HepG2 (cell line): Measurements from ENCODE around the gene SIAH1. TPM values are rescaled to one million over a fixed set of nuclear protein-coding genes. Genes with fewer than 3 reads are reported as not detected.

Experiments used
- DR1 ChIP-seq: sonication (generic); formaldehyde crosslinking; IDR thresholded peaks from 2 replicates; pipeline ENCODE4 v1.8.0; 2021; ENCODE audit warnings: mild to moderate bottlenecking, missing genetic modification reagents, inconsistent platforms
- HNF1A ChIP-seq, 2 experiments: sonication (generic) in 1 of 2; formaldehyde crosslinking in 1 of 2; IDR thresholded peaks; 2 replicates each; pipeline versions ENCODE4 v1.4.0 to v1.6.1; 2016 to 2020; ENCODE audit warnings: borderline replicate concordance in 1 of 2, low read depth in 1 of 2, mild to moderate bottlenecking in 1 of 2, missing genetic modification reagents in 1 of 2
- HNRNPK ChIP-seq: fragments of 200-400 bp; formaldehyde crosslinking; IDR thresholded peaks from 2 replicates; pipeline ENCODE4 v1.6.1; 2018; ENCODE audit warnings: low read length, low read depth, moderate library complexity, mild to moderate bottlenecking; ENCODE audit not compliant: poor library complexity, severe bottlenecking
- HOXA5 ChIP-seq: sonication (generic); formaldehyde crosslinking; IDR thresholded peaks from 2 replicates; pipeline ENCODE4 v1.4.0; 2020; ENCODE audit warnings: missing genetic modification reagents
- KLF15 ChIP-seq: sonication (generic); formaldehyde crosslinking; IDR thresholded peaks from 2 replicates; pipeline ENCODE4 v1.8.1; 2023; ENCODE audit warnings: borderline replicate concordance, mild to moderate bottlenecking, inconsistent platforms, missing genetic modification reagents, mixed read lengths
- RBFOX2 ChIP-seq: fragments of 200-400 bp; formaldehyde crosslinking; IDR thresholded peaks from 2 replicates; pipeline ENCODE4 v1.6.1; 2017; ENCODE audit warnings: low read depth, mild to moderate bottlenecking, low read length
- THRA ChIP-seq: sonication (generic); formaldehyde crosslinking; IDR thresholded peaks from 2 replicates; pipeline ENCODE4 v1.4.0; 2020; ENCODE audit warnings: missing genetic modification reagents, borderline replicate concordance
- XRCC5 ChIP-seq: fragments of 200-400 bp; formaldehyde crosslinking; optimal IDR thresholded peaks from 2 replicates; pipeline ENCODE3; 2017; ENCODE audit warnings: mild to moderate bottlenecking, low read length
- ZNF205 ChIP-seq: IDR thresholded peaks from 2 replicates; pipeline ENCODE4 v1.6.1; 2018; ENCODE audit warnings: missing biosample characterization, missing genetic modification reagents
- ZNF747 ChIP-seq: sonication (generic); formaldehyde crosslinking; IDR thresholded peaks from 2 replicates; pipeline ENCODE4 v1.8.1; 2023; ENCODE audit warnings: missing genetic modification reagents, mild to moderate bottlenecking, borderline replicate concordance
- polyA plus RNA-seq, 8 experiments: library from polyadenylated mRNA; depleted of rRNA in 3 of 8; stranded (reverse) in 7 of 8; unstranded in 1 of 8; fragments of >200 nt; fragmentation: Illumina TruSeq in 4 of 8; extraction: Trizol in 4 of 8; gene quantifications; 2 replicates each; pipeline versions ENCODE4 v1.2.1 to v1.2.3, GENCODE V29; 2011 to 2016; ENCODE audit warnings: low read depth in 4 of 8, missing spikeins in 1 of 8, mixed read lengths in 1 of 8; ENCODE audit not compliant: insufficient read depth in 1 of 8
- total RNA-seq, 5 experiments: library from RNA; depleted of rRNA; stranded (reverse); fragments of >200 nt; fragmentation: Illumina TruSeq; extraction: Trizol; gene quantifications; 2 replicates each; pipeline ENCODE4 v1.2.3, GENCODE V29; 2016; ENCODE audit warnings: low read depth in 1 of 5
- TF ChIP-seq, protein P1 (sequence below): sonication (generic); formaldehyde crosslinking; IDR thresholded peaks from 2 replicates; pipeline ENCODE4 v1.4.0; 2020; ENCODE audit warnings: mild to moderate bottlenecking, missing genetic modification reagents
- TF ChIP-seq, protein P2 (sequence below): sonication (generic); formaldehyde crosslinking; IDR thresholded peaks from 2 replicates; pipeline ENCODE4 v1.4.0; 2020; ENCODE audit warnings: missing genetic modification reagents

The SIAH1 gene
- total and polyA plus RNA-seq, 2 of the 13 experiments (the other 11 are each of a cell fraction or from before 2014, with no cell fraction given) = 16.0 to 28.6 TPM

- TF ChIP-seq, protein P1, sequence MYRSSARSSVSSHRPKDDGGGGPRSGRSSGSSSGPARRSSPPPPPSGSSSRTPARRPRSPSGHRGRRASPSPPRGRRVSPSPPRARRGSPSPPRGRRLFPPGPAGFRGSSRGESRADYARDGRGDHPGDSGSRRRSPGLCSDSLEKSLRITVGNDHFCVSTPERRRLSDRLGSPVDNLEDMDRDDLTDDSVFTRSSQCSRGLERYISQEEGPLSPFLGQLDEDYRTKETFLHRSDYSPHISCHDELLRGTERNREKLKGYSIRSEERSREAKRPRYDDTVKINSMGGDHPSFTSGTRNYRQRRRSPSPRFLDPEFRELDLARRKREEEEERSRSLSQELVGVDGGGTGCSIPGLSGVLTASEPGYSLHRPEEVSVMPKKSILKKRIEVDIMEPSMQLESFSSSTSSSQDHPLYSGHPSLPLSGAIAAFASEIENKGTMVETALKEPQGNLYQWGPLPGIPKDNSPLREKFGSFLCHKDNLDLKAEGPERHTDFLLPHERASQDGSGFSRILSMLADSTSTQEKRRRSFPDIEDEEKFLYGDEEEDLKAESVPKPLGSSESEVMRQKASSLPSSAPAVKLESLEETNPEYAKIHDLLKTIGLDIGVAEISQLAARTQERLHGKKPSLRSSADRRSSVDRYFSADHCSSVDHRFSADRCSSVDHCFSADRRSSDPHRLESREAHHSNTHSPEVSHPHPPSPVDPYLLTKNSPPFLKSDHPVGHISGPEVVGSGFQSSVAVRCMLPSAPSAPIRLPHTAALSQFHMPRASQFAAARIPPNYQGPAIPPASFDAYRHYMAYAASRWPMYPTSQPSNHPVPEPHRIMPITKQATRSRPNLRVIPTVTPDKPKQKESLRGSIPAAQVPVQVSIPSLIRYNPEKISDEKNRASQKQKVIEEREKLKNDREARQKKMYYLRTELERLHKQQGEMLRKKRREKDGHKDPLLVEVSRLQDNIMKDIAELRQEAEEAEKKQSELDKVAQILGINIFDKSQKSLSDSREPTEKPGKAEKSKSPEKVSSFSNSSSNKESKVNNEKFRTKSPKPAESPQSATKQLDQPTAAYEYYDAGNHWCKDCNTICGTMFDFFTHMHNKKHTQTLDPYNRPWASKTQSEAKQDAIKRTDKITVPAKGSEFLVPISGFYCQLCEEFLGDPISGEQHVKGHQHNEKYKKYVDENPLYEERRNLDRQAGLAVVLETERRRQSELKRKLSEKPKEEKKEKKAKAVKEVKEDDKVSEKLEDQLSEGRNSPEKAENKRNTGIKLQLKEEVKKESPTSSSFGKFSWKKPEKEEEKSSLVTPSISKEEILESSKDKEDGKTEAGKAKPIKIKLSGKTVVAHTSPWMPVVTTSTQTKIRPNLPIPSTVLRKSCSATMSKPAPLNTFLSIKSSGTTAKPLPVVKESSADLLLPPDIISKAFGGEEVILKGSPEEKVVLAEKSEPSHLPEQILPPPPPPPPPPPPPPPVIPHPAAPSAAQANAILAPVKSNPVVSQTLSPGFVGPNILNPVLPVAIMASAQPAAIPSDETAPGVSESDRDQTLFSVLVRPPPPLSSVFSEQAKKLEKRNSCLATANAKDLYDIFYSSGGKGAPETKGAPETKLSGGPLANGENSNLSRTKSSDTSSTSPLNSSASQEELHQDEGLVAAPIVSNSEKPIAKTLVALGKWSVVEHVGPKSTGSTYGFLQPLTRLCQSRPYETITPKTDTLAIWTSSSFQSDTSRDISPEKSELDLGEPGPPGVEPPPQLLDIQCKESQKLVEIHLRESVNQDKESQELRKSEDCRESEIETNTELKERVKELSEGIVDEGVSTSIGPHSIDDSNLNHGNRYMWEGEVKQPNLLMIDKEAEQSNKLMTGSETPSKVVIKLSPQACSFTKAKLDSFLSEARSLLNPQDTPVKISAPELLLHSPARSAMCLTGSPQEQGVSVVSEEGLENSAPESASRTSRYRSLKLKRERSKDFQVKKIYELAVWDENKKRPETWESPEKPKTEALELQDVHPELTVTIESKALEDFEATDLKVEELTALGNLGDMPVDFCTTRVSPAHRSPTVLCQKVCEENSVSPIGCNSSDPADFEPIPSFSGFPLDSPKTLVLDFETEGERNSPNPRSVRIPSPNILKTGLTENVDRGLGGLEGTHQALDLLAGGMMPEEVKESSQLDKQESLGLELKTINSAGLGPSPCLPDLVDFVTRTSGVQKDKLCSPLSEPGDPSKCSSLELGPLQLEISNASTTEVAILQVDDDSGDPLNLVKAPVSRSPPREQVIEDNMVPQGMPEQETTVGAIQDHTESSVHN (CRISPR knock-in tag) = peak; percentile 73; the same call in 1 of the 2 replicates
- peak; percentile 85; the same call in 1 of the 2 replicates for TF ChIP-seq ZNF747
- no peak for TF ChIP-seq KLF15
- TF ChIP-seq DR1 (CRISPR knock-in tag) = peak; percentile 93
- peak; percentile 81 for TF ChIP-seq XRCC5
- TF ChIP-seq HNRNPK = peak; percentile 69
- TF ChIP-seq, protein P2, sequence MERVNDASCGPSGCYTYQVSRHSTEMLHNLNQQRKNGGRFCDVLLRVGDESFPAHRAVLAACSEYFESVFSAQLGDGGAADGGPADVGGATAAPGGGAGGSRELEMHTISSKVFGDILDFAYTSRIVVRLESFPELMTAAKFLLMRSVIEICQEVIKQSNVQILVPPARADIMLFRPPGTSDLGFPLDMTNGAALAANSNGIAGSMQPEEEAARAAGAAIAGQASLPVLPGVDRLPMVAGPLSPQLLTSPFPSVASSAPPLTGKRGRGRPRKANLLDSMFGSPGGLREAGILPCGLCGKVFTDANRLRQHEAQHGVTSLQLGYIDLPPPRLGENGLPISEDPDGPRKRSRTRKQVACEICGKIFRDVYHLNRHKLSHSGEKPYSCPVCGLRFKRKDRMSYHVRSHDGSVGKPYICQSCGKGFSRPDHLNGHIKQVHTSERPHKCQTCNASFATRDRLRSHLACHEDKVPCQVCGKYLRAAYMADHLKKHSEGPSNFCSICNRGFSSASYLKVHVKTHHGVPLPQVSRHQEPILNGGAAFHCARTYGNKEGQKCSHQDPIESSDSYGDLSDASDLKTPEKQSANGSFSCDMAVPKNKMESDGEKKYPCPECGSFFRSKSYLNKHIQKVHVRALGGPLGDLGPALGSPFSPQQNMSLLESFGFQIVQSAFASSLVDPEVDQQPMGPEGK (CRISPR knock-in tag) = peak; percentile 98
- TF ChIP-seq RBFOX2 = peak; percentile 83
- peak; percentile 49; the same call in 1 of the 2 replicates for TF ChIP-seq ZNF205 (CRISPR knock-in tag)
- TF ChIP-seq HOXA5 (CRISPR knock-in tag) = peak; percentile 76; the same call in 1 of the 2 replicates
- peak; percentile 80 for TF ChIP-seq THRA (CRISPR knock-in tag)
- no peak for TF ChIP-seq HNF1A (IDR thresholded peaks at IDR 0.05; ENCODE audit: low read depth)
- TF ChIP-seq HNF1A (CRISPR knock-in tag; IDR thresholded peaks at IDR 0.05; ENCODE audit: borderline replicate concordance) = peak; percentile 61; the same call in 1 of the 2 replicates
Measured at GRCh38 chr16:48365601-48366164, 19.5 kb downstream of the SIAH1 start (continued).
